GM19025 (cell line): ENCODE results near the gene IL1R1.
"Not testable (repeated sequence)": the region's sequence is repeated elsewhere in the genome, so short reads cannot be mapped to it uniquely, and the experiment has no call there.

Source experiments
- ATAC-seq: cut with Tn5 transposase; IDR thresholded peaks from one replicate; pipeline ENCODE4 v1.9.1; 2021; ENCODE audit warnings: mild to moderate bottlenecking, low read depth, moderate library complexity; ENCODE audit not compliant: unreplicated experiment

The IL1R1 gene

GRCh38 chr2:102110596-102111334 is 31.8 kb upstream of the IL1R1 start:
- no peak for ATAC-seq

GRCh38 chr2:102111823-102112222 is 30.7 kb upstream of the IL1R1 start:
- ATAC-seq = no peak

DNA sequence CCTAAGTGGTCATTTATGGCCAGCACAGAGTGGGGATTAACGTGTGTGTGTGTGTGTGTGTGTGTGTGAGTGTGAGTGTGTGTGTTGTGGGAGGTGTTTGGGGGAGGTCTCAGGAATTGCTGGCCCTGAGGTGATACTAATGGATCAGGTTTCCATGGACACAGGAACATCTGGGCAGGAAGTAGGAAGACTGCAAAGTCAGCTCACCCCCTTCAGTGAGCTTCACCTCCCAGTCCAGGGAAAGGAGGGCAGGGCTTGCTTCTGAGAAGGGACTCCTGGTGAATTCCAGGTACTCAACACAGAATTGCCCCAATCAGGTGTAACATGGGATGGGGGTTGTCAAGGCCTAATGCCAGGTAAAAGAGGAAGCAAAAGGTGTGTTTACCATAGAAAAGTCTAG is 30.3 kb upstream of the IL1R1 start:
- no peak for ATAC-seq

GRCh38 chr2:102112692-102113665 is 29.6 kb upstream of the IL1R1 start:
- ATAC-seq = no peak

GRCh38 chr2:102114290-102114721 is 28.2 kb upstream of the IL1R1 start:
- ATAC-seq = no peak

DNA sequence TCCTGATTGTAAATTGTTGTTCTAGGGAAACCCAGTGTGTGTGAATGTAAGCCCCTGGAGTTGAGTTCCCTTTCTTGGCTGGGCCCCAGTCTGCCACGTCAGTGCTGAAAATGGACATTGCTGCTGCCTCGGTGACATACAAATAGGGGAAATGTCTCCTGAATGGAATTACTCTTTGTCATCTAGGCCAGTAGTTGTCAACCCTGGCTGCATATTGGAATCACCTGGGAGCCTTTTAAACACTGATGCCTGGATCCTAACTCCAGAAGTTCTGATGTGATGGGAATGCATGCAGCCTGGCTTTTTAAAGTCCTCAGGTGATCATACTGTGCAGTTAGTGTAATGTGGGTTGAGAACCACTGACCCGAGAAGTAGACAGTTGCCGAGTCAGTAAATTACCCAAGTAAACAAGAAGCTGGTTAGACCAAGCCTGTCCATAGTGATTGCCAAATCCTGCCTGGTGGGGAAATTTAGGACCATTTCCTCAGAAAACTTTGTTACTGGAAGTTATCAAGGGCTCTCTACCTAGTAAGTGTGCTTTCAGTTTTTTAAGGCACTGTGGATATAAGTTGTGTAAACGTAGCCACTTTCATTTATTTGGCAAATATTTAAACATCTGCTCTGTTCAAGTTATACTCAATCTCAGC is 27.6 kb upstream of the IL1R1 start:
- no peak for ATAC-seq

- no peak for ATAC-seq
These were observed 25.7 kb upstream of the IL1R1 start for GRCh38 chr2:102116630-102117471.

- no peak for ATAC-seq
These were observed 25.1 kb upstream of the IL1R1 start for GRCh38 chr2:102117472-102117858.

DNA sequence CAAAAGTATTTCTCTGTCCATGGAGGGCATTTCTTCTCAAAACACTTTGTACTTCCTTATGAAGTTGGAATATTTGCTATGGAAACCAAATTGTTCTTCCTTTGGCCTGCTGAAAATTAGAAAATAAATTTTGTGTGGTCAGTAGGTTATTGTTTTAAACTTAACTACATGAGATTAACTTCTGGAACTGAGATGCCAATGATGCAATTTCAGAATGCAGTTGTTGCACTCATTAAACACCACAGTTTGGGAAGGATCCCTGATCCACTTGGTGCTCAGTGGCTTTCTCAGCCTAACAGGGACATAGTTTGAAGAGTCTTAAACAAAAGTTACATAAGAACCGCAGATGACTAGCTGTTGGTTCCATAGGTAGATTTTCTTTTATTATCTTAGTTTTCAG is 23.3 kb upstream of the IL1R1 start:
- no peak for ATAC-seq

GRCh38 chr2:102120261-102120660 is 22.3 kb upstream of the IL1R1 start:
- no peak for ATAC-seq

- no peak for ATAC-seq
These were observed 21.8 kb upstream of the IL1R1 start for GRCh38 chr2:102120701-102121159.

DNA sequence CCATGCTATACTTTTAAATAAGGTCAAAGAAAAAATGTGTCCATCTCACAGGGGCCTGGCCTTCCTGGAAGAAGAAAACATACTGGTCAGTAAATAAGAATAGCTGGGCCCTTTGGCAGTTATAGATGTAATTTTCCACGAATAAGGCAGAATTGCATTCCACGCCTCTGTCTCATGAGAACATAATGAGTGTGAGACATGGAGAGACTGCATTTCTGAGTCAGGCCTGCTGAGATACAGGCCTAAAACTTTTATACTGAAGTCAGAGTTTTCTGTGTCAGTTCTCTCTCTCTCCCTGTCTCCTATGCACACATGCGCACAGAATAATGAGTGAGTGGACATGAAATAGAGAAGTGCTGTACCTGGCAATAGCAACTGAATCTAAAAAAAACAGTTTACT is 20.4 kb upstream of the IL1R1 start:
- ATAC-seq = no peak

- ATAC-seq = no peak
These were observed 19.6 kb upstream of the IL1R1 start for GRCh38 chr2:102122909-102123308.

GRCh38 chr2:102124421-102124820 is 18.1 kb upstream of the IL1R1 start:
- ATAC-seq = not testable (repeated sequence)

DNA sequence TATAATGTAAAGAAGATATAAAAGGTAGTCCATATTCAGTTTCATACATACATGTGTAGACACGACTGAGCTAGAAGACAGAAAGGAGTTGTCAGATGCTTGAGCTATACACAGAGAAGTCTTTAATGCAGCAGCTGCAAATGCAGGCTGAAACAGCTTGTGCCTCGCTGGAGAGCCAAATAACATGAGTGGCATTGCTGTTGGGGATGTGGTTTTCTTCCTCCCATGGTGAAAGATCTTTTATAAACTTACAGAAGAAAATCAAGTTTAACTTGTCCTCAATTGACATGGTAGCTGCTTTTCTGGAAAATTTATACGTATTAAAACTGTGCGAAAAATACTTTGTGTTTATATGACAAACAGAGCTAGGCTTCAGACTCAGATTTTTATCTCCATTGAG is 16.4 kb upstream of the IL1R1 start:
- ATAC-seq = no peak

DNA sequence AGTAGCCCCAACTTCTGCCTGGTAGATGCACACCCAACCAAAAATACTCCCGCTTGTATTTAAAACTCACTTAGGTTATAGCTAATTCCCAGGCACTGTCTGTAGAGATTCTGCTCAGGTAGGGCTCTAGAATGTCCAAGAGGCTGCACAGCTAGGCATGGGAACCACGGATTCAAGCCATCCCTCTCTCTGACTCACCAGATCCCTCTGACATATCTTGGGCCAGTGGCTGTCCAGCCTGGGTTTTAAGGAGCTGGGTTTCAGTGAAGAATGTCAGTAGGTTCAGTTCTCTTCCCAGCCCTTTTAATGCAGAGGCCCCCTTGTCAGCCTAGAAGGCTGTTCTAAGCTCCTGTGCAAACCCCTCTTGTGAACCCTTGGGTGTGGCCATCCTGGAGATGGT is 15.9 kb upstream of the IL1R1 start:
- no peak for ATAC-seq

DNA sequence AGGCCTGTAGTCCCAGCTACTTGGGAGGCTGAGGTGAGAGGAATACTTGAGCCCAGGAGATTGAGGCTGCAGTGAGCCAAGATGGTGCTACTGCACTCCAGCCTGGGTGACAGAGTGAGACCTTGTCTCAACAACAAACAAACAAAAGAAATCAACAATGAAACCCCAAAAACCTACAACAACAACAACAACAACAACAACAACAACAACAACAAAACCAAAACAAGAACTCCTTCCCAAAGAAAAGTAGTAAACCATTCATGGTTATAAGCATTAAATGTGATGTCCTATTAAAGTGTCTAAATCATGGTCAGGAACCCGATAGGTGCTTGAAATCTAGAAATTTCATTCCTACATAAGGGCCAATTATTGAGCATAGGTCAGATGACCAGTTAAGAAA is 13.5 kb upstream of the IL1R1 start:
- ATAC-seq = no peak

DNA sequence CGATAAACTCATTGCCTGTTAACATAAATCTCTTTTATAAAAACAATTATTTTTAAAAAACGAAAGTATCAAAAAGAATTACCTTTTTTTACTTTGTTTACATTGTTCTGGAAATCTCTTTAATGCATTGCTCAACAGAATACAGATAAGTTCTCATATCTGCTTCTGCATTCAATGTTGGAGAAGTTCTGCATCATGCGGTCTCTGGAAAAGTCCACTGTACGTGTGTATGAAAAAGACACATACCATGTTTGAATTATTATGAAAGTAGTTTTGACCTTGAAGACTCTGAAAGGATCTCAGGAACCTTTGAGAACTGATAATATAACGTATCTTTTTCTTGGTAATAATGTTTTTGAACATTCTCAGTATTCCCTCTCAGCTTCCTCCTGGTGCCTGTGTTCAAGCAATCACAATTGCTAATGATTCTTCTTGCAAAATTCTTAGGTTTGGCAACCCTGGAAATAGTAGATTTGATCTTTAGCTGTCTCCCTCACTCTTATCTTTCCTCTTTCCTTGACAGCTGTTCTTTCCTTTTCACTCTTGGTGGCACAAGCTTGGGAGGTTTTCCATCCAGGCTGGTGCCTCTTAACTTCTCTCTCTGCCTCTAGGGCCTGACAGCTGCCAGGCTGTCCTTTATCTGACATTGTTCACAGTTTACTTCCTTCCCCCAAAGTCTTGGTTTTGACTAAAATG is 12.4 kb upstream of the IL1R1 start:
- no peak for ATAC-seq

DNA sequence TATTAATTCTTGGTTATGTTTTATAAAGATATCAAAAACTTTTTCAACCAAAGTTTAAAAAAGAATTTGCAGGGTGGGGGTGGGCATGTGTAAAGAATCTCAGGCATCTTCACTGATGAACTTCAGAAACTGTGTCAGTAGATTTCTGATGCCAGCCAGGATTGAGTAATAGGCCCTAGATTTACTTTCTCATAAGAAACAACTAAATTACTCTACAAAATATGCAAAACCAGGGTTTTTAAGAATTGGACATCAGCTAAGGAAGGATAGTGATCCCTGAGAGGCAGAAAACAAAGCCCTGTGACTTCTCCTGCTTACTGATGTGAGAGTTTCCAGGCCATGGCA is 11.9 kb upstream of the IL1R1 start:
- no peak for ATAC-seq

- ATAC-seq = no peak
These were observed 11.0 kb upstream of the IL1R1 start for GRCh38 chr2:102131564-102131963.
